Measurements from ENCODE around the gene PDF.

DNA sequence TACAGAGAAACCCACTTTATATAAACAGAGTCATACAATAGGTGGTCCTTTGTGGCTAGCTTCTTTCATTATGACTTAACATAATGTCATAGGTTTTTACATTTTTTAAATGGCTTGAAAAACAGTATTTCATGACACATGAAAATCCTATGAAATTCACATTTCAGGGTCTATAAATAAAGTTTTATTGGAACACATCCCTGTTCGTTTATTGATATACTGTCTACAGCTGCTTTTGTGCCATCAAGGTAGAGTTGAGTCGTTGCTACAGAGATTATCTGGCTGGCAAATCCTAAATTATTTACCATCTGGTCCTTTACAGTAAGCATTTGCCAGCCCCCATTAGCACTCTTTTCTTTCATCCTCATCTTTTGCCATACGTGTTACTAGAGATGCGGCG lies 16.9 kb downstream of the PDF start:
- TF ChIP-seq, protein P1, sequence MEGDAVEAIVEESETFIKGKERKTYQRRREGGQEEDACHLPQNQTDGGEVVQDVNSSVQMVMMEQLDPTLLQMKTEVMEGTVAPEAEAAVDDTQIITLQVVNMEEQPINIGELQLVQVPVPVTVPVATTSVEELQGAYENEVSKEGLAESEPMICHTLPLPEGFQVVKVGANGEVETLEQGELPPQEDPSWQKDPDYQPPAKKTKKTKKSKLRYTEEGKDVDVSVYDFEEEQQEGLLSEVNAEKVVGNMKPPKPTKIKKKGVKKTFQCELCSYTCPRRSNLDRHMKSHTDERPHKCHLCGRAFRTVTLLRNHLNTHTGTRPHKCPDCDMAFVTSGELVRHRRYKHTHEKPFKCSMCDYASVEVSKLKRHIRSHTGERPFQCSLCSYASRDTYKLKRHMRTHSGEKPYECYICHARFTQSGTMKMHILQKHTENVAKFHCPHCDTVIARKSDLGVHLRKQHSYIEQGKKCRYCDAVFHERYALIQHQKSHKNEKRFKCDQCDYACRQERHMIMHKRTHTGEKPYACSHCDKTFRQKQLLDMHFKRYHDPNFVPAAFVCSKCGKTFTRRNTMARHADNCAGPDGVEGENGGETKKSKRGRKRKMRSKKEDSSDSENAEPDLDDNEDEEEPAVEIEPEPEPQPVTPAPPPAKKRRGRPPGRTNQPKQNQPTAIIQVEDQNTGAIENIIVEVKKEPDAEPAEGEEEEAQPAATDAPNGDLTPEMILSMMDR (conservative IDR thresholded peaks at IDR 0.05; ENCODE audit: low read length), result no peak
- TF ChIP-seq EZH2phosphoT487 (IDR thresholded peaks at IDR 0.05; ENCODE audit: borderline replicate concordance), result no peak

All from Loucy (cell line).